Neural cell (in vitro differentiated cells): ENCODE measurements around the gene NYAP1.

Experiments used
- CTCF ChIP-seq: fragments of 450-650 bp; IDR thresholded peaks from 2 replicates; pipeline ENCODE4 v1.5.1; 2014; ENCODE audit warnings: antibody characterized with exemption, mild to moderate bottlenecking, moderate library complexity; ENCODE audit not compliant: poor library complexity, severe bottlenecking
- EP300 ChIP-seq: fragments of 450-650 bp; conservative IDR thresholded peaks from 2 replicates; pipeline ENCODE4 v1.6.1; 2014; ENCODE audit warnings: antibody characterized with exemption, mild to moderate bottlenecking, moderate library complexity; ENCODE audit not compliant: poor library complexity, severe bottlenecking
- EZH2 ChIP-seq: fragments of 200-600, 300-800 bp; shearing (Covaris generic), sonication (generic); IDR thresholded peaks from 2 replicates; pipeline ENCODE4 v1.6.1; 2014; ENCODE audit warnings: antibody characterized with exemption, low read length, borderline replicate concordance, mild to moderate bottlenecking; ENCODE audit not compliant: insufficient read depth, poor library complexity, severe bottlenecking
- MXI1 ChIP-seq: fragments of 450-650 bp; conservative IDR thresholded peaks from 2 replicates; pipeline ENCODE4 v1.6.1; 2014; ENCODE audit warnings: antibody characterized with exemption, mild to moderate bottlenecking; ENCODE audit not compliant: poor library complexity, severe bottlenecking
- POLR2AphosphoS5 ChIP-seq: IDR thresholded peaks from 2 replicates; pipeline ENCODE4 v1.6.1; 2012
- REST ChIP-seq: IDR thresholded peaks from 2 replicates; pipeline ENCODE4 v1.6.1; 2012; ENCODE audit warnings: borderline replicate concordance
- SMC3 ChIP-seq: fragments of 450-650 bp; conservative IDR thresholded peaks from 2 replicates; pipeline ENCODE4 v1.6.1; 2014; ENCODE audit warnings: antibody characterized with exemption, mild to moderate bottlenecking, moderate library complexity; ENCODE audit not compliant: poor library complexity

GRCh38 chr7:100538654-100539435 is 55.1 kb downstream of the NYAP1 start, which contains the start of gene AGFG2:
- TF ChIP-seq POLR2AphosphoS5 (peak; percentile 78), EZH2 (no peak), CTCF (no peak), MXI1 (peak; percentile 100), REST (no peak), EP300 (no peak), SMC3 (peak; percentile 56)
